Liver (tissue), 9 donors: ENCODE data around the gene CACNG6. TPM values are rescaled to one million over a fixed set of nuclear protein-coding genes. Genes with fewer than 3 reads are reported as not detected.

Experiments
- DNase-seq: peaks from one replicate; pipeline ENCODE4 v3.0.0-alpha.2; 2017; ENCODE audit warnings: low spot score
- H3K27ac ChIP-seq, 2 donors: one replicate each; pipeline ENCODE4 v1.7.0; 2013; ENCODE audit warnings: inconsistent platforms in 2 of 2, low read length in 2 of 2, control low read depth in 1 of 2, low read depth in 1 of 2, mild to moderate bottlenecking in 1 of 2
- H3K27me3 ChIP-seq, 4 donors: one replicate each; pipeline versions ENCODE4 v1.6.1 to v1.7.0; 2013; ENCODE audit warnings: low read length in 3 of 4, inconsistent platforms in 1 of 4, mild to moderate bottlenecking in 1 of 4, moderate library complexity in 1 of 4; ENCODE audit not compliant: control insufficient read depth in 4 of 4, insufficient read depth in 4 of 4
- H3K36me3 ChIP-seq, 4 donors: one replicate each; pipeline versions ENCODE4 v1.6.1 to v1.7.0; 2013; ENCODE audit warnings: low read length in 3 of 4, mild to moderate bottlenecking in 3 of 4, low read depth in 1 of 4, moderate library complexity in 1 of 4; ENCODE audit not compliant: control insufficient read depth in 4 of 4, insufficient read depth in 3 of 4
- H3K4me1 ChIP-seq, 4 donors: one replicate each; pipeline versions ENCODE4 v1.6.1 to v1.7.0; 2013; ENCODE audit warnings: low read length in 3 of 4, mild to moderate bottlenecking in 3 of 4, moderate library complexity in 1 of 4; ENCODE audit not compliant: control insufficient read depth in 4 of 4, insufficient read depth in 4 of 4
- H3K4me3 ChIP-seq, 3 donors: one replicate each; pipeline versions ENCODE4 v1.6.1 to v1.7.0; 2013; ENCODE audit warnings: low read length in 3 of 3, control low read depth in 1 of 3, low read depth in 1 of 3, mild to moderate bottlenecking in 1 of 3
- H3K9ac ChIP-seq, 2 donors: one replicate each; pipeline ENCODE4 v1.7.0; 2013; ENCODE audit warnings: low read length in 2 of 2, mild to moderate bottlenecking in 2 of 2, moderate library complexity in 2 of 2, control low read depth in 1 of 2, low read depth in 1 of 2
- H3K9me3 ChIP-seq, 4 donors: one replicate each; pipeline versions ENCODE4 v1.6.1 to v1.7.0; 2013; ENCODE audit warnings: low read length in 3 of 4; ENCODE audit not compliant: control insufficient read depth in 4 of 4
- EGR1 ChIP-seq, 2 donors: IDR thresholded peaks; 2 replicates each; pipeline ENCODE4 v1.6.1; 2016 to 2018; ENCODE audit warnings: antibody characterized with exemption in 2 of 2, low read depth in 2 of 2
- FOXA1 ChIP-seq: IDR thresholded peaks from 2 replicates; pipeline ENCODE4 v1.6.1; 2016; ENCODE audit warnings: antibody characterized with exemption
- FOXA2 ChIP-seq: IDR thresholded peaks from 2 replicates; pipeline ENCODE4 v1.6.1; 2016; ENCODE audit warnings: antibody characterized with exemption
- GABPA ChIP-seq, 2 donors: IDR thresholded peaks in 1 of 2; conservative IDR thresholded peaks in 1 of 2; 2 replicates each; pipeline ENCODE4 v1.6.1; 2016; ENCODE audit warnings: antibody characterized with exemption in 2 of 2, mild to moderate bottlenecking in 1 of 2, moderate library complexity in 1 of 2
- HNF4A ChIP-seq, 2 donors: conservative IDR thresholded peaks; 2 replicates each; pipeline ENCODE4 v1.6.1; 2016; ENCODE audit warnings: antibody characterized with exemption in 2 of 2, mild to moderate bottlenecking in 2 of 2
- HNF4G ChIP-seq: IDR thresholded peaks from 2 replicates; pipeline ENCODE4 v1.6.1; 2016; ENCODE audit warnings: antibody characterized with exemption
- JUND ChIP-seq, 2 donors: IDR thresholded peaks; 2 replicates each; pipeline ENCODE4 v1.6.1; 2016; ENCODE audit warnings: antibody characterized with exemption in 2 of 2
- NR2F2 ChIP-seq: IDR thresholded peaks from 2 replicates; pipeline ENCODE4 v1.6.1; 2016; ENCODE audit warnings: antibody characterized with exemption
- RAD21 ChIP-seq, 2 donors: IDR thresholded peaks; 2 replicates each; pipeline ENCODE4 v1.6.1; 2016; ENCODE audit warnings: antibody characterized with exemption in 2 of 2, mild to moderate bottlenecking in 2 of 2
- RXRA ChIP-seq, 2 donors: IDR thresholded peaks; 2 replicates each; pipeline ENCODE4 v1.6.1; 2017 to 2018; ENCODE audit warnings: antibody characterized with exemption in 2 of 2, mild to moderate bottlenecking in 1 of 2
- SP1 ChIP-seq: IDR thresholded peaks from 2 replicates; pipeline ENCODE4 v1.6.1; 2018; ENCODE audit warnings: antibody characterized with exemption, mild to moderate bottlenecking
- TAF1 ChIP-seq: conservative IDR thresholded peaks from 2 replicates; pipeline ENCODE4 v1.6.1; 2016; ENCODE audit warnings: antibody characterized with exemption, mild to moderate bottlenecking
- YY1 ChIP-seq: IDR thresholded peaks from 2 replicates; pipeline ENCODE4 v1.6.1; 2016; ENCODE audit warnings: antibody characterized with exemption, mild to moderate bottlenecking
- ZBTB33 ChIP-seq: IDR thresholded peaks from 2 replicates; pipeline ENCODE4 v1.6.1; 2016; ENCODE audit warnings: antibody characterized with exemption
- WGBS: extraction: QIAGEN DNeasy Blood & Tissue Kit; methylation state at CpG from one replicate; pipeline ENCODE4 v1.1.7; 2013; 5-methylcytosine and 5-hydroxymethylcytosine counted together
- polyA plus RNA-seq, 2 donors: library from polyadenylated mRNA; stranded (reverse) in 1 of 2; unstranded in 1 of 2; fragments of 200-250 nt in 1 of 2; fragments of >200 nt in 1 of 2; fragmentation: Nextera tagmentation in 1 of 2; extraction: Ambion mirVana in 1 of 2; gene quantifications; one replicate each; pipeline versions ENCODE4 v1.2.1 to v1.2.3, GENCODE V29; 2013 to 2015
- total RNA-seq, 2 donors: library from RNA; depleted of rRNA; stranded (reverse); fragments of >200 nt; gene quantifications; one replicate each; pipeline ENCODE4 v1.2.3, GENCODE V29; 2014
- TF ChIP-seq, protein P1 (sequence below): IDR thresholded peaks from 2 replicates; pipeline ENCODE4 v1.6.1; 2016; ENCODE audit warnings: antibody characterized with exemption
- TF ChIP-seq, protein P2 (sequence below): IDR thresholded peaks from 2 replicates; pipeline ENCODE4 v1.6.1; 2016; ENCODE audit warnings: antibody characterized with exemption
- TF ChIP-seq, protein P3 (sequence below): IDR thresholded peaks from 2 replicates; pipeline ENCODE4 v1.6.1; 2016; ENCODE audit warnings: antibody characterized with exemption, mild to moderate bottlenecking
- TF ChIP-seq, protein P4 (sequence below): fragments of 150-350 bp; IDR thresholded peaks from 2 replicates; pipeline ENCODE4 v1.5.1; 2017; ENCODE audit warnings: improper control_type of control experiment, low read depth, low read length; ENCODE audit not compliant: missing input control
- donor health status: healthy.
- donor health status: healthy.
- donor health status: healthy.
- donor health status: healthy.
- donor health status: healthy.

The CACNG6 gene
- total and polyA plus RNA-seq, 4 donors, result not detected

DNA sequence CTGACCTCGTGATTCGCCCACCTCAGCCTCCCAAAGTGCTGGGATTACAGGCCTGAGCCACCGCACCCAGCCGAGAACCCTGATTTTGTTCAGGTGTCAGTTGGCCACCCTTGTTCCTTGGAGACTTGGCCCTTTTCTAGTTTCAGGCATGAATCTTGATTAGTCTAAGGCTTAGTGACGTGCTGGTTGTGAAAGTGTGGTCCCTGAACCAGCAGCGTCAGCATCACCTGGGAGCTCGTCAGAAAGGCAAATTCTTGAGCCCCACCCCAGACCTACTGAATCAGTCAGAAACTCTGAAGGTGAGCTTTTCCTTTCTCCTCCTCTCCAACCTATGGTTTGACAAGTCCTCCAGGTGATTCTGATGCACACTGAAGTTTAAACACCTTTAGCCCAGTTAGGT lies 35.2 kb downstream of the CACNG6 start:
- no peak overlapping the region for H3K4me3 ChIP-seq
- H3K9me3 ChIP-seq, result no peaks in the 10 kb centered on the region
- no peaks in the 10 kb centered on the region for H3K27me3 ChIP-seq
- DNase-seq, result no peak
- no peak for TF ChIP-seq RXRA (IDR thresholded peaks at IDR 0.05)
- TF ChIP-seq, protein P1, sequence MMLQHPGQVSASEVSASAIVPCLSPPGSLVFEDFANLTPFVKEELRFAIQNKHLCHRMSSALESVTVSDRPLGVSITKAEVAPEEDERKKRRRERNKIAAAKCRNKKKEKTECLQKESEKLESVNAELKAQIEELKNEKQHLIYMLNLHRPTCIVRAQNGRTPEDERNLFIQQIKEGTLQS, result no peak
- TF ChIP-seq, protein P2, sequence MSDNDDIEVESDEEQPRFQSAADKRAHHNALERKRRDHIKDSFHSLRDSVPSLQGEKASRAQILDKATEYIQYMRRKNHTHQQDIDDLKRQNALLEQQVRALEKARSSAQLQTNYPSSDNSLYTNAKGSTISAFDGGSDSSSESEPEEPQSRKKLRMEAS, result no peak
- TF ChIP-seq HNF4A (conservative IDR thresholded peaks at IDR 0.05), result no peak
- TF ChIP-seq TAF1, result no peak
- no peak for TF ChIP-seq JUND (IDR thresholded peaks at IDR 0.05)
- TF ChIP-seq NR2F2, result no peak
- TF ChIP-seq ZBTB33, result no peak
- no peak for TF ChIP-seq RAD21 (IDR thresholded peaks at IDR 0.05)
- TF ChIP-seq GABPA (IDR thresholded peaks at IDR 0.05 in 1 of 2, conservative IDR thresholded peaks at IDR 0.05 in 1 of 2), result no peak
- TF ChIP-seq SP1, result no peak
- TF ChIP-seq EGR1 (IDR thresholded peaks at IDR 0.05; ENCODE audit: low read depth in 2 of 2), result no peak
- TF ChIP-seq YY1, result no peak
- no peak for TF ChIP-seq HNF4G
- no peak for TF ChIP-seq FOXA2
- TF ChIP-seq, protein P3, sequence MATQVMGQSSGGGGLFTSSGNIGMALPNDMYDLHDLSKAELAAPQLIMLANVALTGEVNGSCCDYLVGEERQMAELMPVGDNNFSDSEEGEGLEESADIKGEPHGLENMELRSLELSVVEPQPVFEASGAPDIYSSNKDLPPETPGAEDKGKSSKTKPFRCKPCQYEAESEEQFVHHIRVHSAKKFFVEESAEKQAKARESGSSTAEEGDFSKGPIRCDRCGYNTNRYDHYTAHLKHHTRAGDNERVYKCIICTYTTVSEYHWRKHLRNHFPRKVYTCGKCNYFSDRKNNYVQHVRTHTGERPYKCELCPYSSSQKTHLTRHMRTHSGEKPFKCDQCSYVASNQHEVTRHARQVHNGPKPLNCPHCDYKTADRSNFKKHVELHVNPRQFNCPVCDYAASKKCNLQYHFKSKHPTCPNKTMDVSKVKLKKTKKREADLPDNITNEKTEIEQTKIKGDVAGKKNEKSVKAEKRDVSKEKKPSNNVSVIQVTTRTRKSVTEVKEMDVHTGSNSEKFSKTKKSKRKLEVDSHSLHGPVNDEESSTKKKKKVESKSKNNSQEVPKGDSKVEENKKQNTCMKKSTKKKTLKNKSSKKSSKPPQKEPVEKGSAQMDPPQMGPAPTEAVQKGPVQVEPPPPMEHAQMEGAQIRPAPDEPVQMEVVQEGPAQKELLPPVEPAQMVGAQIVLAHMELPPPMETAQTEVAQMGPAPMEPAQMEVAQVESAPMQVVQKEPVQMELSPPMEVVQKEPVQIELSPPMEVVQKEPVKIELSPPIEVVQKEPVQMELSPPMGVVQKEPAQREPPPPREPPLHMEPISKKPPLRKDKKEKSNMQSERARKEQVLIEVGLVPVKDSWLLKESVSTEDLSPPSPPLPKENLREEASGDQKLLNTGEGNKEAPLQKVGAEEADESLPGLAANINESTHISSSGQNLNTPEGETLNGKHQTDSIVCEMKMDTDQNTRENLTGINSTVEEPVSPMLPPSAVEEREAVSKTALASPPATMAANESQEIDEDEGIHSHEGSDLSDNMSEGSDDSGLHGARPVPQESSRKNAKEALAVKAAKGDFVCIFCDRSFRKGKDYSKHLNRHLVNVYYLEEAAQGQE, result no peak
- TF ChIP-seq FOXA1, result no peak
- TF ChIP-seq, protein P4, sequence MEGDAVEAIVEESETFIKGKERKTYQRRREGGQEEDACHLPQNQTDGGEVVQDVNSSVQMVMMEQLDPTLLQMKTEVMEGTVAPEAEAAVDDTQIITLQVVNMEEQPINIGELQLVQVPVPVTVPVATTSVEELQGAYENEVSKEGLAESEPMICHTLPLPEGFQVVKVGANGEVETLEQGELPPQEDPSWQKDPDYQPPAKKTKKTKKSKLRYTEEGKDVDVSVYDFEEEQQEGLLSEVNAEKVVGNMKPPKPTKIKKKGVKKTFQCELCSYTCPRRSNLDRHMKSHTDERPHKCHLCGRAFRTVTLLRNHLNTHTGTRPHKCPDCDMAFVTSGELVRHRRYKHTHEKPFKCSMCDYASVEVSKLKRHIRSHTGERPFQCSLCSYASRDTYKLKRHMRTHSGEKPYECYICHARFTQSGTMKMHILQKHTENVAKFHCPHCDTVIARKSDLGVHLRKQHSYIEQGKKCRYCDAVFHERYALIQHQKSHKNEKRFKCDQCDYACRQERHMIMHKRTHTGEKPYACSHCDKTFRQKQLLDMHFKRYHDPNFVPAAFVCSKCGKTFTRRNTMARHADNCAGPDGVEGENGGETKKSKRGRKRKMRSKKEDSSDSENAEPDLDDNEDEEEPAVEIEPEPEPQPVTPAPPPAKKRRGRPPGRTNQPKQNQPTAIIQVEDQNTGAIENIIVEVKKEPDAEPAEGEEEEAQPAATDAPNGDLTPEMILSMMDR, result no peak
- 54% methylated on average over 7 of the region's 7 CpGs for WGBS
- no peaks in the 10 kb centered on the region for H3K36me3 ChIP-seq
- H3K27ac ChIP-seq, result no peak overlapping the region
- no peak overlapping the region for H3K9ac ChIP-seq
- no peaks in the 10 kb centered on the region for H3K4me1 ChIP-seq

- Histone ChIP-seq H3K9me3 (no peaks in the 10 kb centered on the region), H3K4me3 (no peak overlapping the region), H3K9ac (no peak overlapping the region), H3K27ac (no peak overlapping the region), H3K4me1 (no peaks in the 10 kb centered on the region), H3K27me3 (no peaks in the 10 kb centered on the region), H3K36me3 (no peaks in the 10 kb centered on the region)
- TF ChIP-seq GABPA (IDR thresholded peaks at IDR 0.05 in 1 of 2, conservative IDR thresholded peaks at IDR 0.05 in 1 of 2), result no peak
- 68% methylated on average over 3 of the region's 3 CpGs for WGBS
- DNase-seq, result no peak
Measured at GRCh38 chr19:54029301-54029700, 37.9 kb downstream of the CACNG6 start.
